Stimulated activated CD4-positive, alpha-beta T cell treated with anti-CD3 and anti-CD28 coated beads, Interleukin-12 subunit alpha, Interleukin-12 subunit beta, amount 100 ng/mL, for 24 hours (primary cell): ENCODE measurements around the gene GAL.
"Not testable (repeated sequence)": the region's sequence is repeated elsewhere in the genome, so short reads cannot be mapped to it uniquely, and the experiment has no call there.

Experiments
- DNase-seq, 2 experiments: peaks; one replicate each; pipeline ENCODE4 v3.0.0-alpha.2; 2020; ENCODE audit warnings: low read depth in 2 of 2

Gene GAL

GRCh38 chr11:68684385-68685356, at the start of gene GAL:
TSS of gene GAL (plus strand) at chr11:68684544. CDS start at chr11:68684924, 380 bp downstream.
- peak in 1 of 2 experiments; percentile 6 for DNase-seq

GRCh38 chr11:68634606-68635005, 49.7 kb upstream of the GAL start:
- DNase-seq: not testable (repeated sequence)

- DNase-seq: not testable (repeated sequence)
Measured at GRCh38 chr11:68635172-68635571, 49.2 kb upstream of the GAL start.

GRCh38 chr11:68635883-68636282, 48.5 kb upstream of the GAL start:
- not testable (repeated sequence) for DNase-seq

- DNase-seq: not testable (repeated sequence)
Measured at GRCh38 chr11:68639322-68639721, 45.0 kb upstream of the GAL start.

GRCh38 chr11:68641880-68642279, 42.5 kb upstream of the GAL start:
- no peak for DNase-seq

GRCh38 chr11:68643585-68643984, 40.8 kb upstream of the GAL start:
- DNase-seq: no peak

GRCh38 chr11:68646832-68647231, 37.5 kb upstream of the GAL start:
- DNase-seq: no peak

GRCh38 chr11:68649851-68650555, 34.3 kb upstream of the GAL start:
- DNase-seq: no peak

- no peak for DNase-seq
Measured at GRCh38 chr11:68650801-68651200, 33.5 kb upstream of the GAL start.

GRCh38 chr11:68651208-68651984, 32.9 kb upstream of the GAL start:
- no peak for DNase-seq

GRCh38 chr11:68651985-68652682, 32.2 kb upstream of the GAL start:
- no peak for DNase-seq

GRCh38 chr11:68652683-68653156, 31.6 kb upstream of the GAL start:
- no peak for DNase-seq

- DNase-seq: no peak
Measured at GRCh38 chr11:68653486-68654430, 30.6 kb upstream of the GAL start.

GRCh38 chr11:68654978-68655377, 29.4 kb upstream of the GAL start:
- DNase-seq: no peak

GRCh38 chr11:68655406-68655805, 28.9 kb upstream of the GAL start:
- DNase-seq: no peak

- DNase-seq: no peak
Measured at GRCh38 chr11:68655806-68656205, 28.5 kb upstream of the GAL start.

GRCh38 chr11:68657021-68657780, 27.1 kb upstream of the GAL start:
- DNase-seq: no peak

GRCh38 chr11:68658097-68658496, 26.2 kb upstream of the GAL start:
- DNase-seq: no peak
